ENCODE results near the gene RAX.

DNA sequence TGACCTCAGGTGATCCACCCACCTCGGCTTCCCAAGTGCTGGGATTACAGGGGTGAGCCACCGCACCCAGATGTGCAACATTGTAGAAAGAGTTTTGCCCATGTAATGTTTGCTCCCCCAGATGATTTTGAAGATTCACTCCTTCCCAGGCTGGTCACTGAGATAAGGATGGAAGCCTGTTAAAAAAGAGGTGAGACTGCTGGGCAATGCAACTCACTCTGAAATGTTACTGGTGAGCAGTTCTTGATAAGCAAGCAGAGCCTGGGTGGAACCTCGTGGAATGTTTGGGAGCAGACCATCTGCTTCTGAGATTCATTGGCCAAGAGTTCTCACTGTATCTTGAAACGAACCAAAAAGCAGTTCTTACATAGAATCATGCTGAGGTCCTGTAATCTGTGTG lies 33.6 kb downstream of the RAX start:
- TF ChIP-seq, protein P1, sequence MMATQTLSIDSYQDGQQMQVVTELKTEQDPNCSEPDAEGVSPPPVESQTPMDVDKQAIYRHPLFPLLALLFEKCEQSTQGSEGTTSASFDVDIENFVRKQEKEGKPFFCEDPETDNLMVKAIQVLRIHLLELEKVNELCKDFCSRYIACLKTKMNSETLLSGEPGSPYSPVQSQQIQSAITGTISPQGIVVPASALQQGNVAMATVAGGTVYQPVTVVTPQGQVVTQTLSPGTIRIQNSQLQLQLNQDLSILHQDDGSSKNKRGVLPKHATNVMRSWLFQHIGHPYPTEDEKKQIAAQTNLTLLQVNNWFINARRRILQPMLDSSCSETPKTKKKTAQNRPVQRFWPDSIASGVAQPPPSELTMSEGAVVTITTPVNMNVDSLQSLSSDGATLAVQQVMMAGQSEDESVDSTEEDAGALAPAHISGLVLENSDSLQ (IDR thresholded peaks at IDR 0.05), result no peak
- TF ChIP-seq SUZ12 (IDR thresholded peaks at IDR 0.05), result no peak
- no peak for TF ChIP-seq L3MBTL2 (conservative IDR thresholded peaks at IDR 0.05)
- TF ChIP-seq HDGF (IDR thresholded peaks at IDR 0.05; ENCODE audit: borderline replicate concordance), result no peak

Measured in HEK293T (cell line).